Peyer's patch (tissue), 4 donors: ENCODE results near the gene DHX32.

Experiments
- POLR2A ChIP-seq, 2 donors: fragments of 450-650 bp; IDR thresholded peaks; one replicate each; pipeline ENCODE4 v1.5.1; 2017; ENCODE audit warnings: antibody characterized with exemption in 2 of 2, mild to moderate bottlenecking in 2 of 2, moderate library complexity in 2 of 2
- TF ChIP-seq, protein P1 (sequence below), 6 experiments: fragments of 450-650 bp in 4 of 6; fragments of 200-600 bp in 2 of 6; sonication (generic) in 1 of 6; IDR thresholded peaks; one replicate each; pipeline ENCODE4 v1.5.1; 2017 to 2019; ENCODE audit warnings: antibody characterized with exemption in 6 of 6, mild to moderate bottlenecking in 3 of 6, moderate library complexity in 1 of 6

GRCh38 chr10:125882596-125882995 is 1.5 kb upstream of the DHX32 start:
- TF ChIP-seq, protein P1, sequence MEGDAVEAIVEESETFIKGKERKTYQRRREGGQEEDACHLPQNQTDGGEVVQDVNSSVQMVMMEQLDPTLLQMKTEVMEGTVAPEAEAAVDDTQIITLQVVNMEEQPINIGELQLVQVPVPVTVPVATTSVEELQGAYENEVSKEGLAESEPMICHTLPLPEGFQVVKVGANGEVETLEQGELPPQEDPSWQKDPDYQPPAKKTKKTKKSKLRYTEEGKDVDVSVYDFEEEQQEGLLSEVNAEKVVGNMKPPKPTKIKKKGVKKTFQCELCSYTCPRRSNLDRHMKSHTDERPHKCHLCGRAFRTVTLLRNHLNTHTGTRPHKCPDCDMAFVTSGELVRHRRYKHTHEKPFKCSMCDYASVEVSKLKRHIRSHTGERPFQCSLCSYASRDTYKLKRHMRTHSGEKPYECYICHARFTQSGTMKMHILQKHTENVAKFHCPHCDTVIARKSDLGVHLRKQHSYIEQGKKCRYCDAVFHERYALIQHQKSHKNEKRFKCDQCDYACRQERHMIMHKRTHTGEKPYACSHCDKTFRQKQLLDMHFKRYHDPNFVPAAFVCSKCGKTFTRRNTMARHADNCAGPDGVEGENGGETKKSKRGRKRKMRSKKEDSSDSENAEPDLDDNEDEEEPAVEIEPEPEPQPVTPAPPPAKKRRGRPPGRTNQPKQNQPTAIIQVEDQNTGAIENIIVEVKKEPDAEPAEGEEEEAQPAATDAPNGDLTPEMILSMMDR (IDR thresholded peaks at IDR 0.05), result no peak
- TF ChIP-seq POLR2A (IDR thresholded peaks at IDR 0.05), result no peak
